HG02840 (cell line): ENCODE measurements around the gene SLC45A1.

Experiments
- ATAC-seq: cut with Tn5 transposase; IDR thresholded peaks from one replicate; pipeline ENCODE4 v1.9.1; 2021; ENCODE audit warnings: mild to moderate bottlenecking, moderate library complexity, moderate number of reproducible peaks; ENCODE audit not compliant: unreplicated experiment, low FRiP score

Gene SLC45A1

DNA sequence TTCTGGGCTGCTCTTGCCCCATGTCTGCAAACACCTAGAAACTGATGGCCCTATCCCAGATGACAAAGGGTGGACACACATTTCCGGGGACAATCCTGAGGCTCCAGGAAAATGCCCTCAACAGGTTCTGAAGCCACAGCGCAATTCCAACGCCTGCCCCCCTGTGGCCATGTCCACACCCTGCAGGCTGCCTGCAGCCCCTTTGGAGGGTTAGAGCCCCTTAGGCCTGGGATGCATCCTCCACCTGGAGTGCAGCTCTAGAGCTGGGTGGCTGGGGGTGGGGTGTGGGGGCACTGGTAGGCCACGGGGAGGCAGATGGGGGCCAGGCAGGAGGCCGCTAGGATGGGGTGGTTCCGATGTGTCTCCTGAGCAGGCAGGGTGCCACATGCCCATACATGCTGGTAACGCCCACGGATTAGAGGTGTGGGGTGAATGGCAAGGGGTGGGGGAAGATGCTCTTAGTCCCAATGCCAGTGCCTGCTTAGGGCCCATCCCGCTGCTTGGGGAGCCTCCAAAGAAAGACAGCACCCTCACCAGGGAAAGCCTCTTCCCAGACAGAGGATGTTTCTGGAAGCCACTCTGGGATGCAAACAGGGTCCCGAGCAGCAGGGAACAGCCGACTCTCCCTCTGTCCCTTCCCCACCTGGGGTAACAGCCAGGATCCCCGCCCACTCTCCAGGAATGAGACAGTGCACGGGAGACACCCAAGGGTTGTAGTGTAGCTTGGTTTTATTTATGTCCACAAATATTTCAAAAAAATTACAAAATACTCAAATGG lies 34.0 kb downstream of the SLC45A1 start:
- no peak for ATAC-seq

DNA sequence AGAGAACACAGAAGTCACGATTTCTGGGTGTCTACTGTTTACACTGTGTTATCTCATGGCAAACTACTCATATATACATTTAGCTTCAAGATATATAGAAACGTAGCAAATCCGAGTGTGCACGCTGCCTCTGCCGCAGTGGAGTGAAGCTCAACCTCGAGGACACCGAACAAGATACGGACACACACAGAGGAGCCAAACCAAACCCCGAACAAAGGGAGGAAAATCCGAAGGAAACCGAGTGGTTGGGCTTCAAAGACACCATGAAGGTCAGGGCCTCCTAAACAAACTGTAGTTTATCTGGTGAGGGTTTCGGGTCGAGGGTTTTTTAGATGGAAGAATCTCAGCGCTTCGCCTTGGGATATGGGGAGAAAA lies 34.5 kb downstream of the SLC45A1 start:
- no peak for ATAC-seq

DNA sequence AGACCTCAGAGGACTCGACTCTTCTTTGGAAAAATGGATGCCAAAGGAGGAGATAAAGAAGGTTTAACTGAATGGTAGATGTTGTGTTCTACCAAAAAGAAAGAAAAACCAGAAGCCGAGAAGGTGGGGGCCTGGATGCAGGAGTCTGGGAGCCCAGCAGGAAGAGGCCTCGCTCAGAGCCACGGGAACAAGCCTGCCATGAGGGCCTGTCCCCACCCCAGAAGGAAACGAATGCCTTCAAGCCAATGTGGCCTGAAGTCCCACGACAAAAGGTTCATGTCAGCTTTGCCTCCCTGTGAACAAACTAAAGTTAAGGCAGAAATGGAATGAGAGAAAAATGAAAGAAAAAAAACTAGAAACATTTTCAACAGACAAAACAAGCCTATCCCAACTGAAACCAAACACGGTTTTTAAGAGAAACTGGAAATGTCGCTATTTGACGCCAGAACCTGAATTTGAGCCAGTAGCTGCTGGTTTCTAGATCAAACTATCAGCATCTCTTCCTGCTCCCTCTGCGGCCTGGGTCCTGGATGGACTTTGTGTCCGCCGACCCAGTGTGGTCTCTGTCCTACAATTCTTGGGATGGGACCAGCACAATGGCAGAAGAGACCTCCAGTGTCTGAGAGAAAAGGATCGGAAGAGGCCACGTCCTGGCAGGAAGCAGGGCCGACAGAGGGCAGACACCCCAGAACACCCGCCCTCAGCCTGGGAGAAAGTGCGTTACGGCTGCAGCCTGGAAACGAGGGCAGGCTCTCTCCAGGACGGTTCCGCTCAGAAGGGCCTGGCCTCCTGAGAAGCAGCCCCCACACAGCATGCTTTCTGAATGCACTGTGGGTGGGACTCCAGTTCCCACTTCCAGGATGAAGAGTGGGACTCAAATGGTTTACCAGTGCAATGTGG lies 35.2 kb downstream of the SLC45A1 start:
- no peak for ATAC-seq

DNA sequence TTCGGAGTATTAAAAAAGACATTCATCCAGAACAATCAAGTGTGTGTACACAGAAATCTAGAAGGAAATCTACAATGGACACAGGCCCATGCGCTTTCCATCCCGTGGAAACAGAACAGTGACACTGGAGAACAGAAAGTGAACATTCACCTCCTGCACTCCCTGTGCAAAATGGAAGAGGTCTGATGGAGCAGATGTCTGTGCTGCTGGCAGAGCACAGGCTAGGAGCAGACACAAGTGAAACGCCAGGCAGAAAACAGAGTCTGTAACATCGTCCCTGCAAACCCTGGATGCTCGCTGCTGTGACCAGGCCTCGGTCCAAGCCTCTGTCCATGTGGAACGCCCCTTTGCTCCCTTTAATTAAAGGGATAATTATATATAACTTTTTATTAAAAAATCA lies 36.1 kb downstream of the SLC45A1 start:
- no peak for ATAC-seq

DNA sequence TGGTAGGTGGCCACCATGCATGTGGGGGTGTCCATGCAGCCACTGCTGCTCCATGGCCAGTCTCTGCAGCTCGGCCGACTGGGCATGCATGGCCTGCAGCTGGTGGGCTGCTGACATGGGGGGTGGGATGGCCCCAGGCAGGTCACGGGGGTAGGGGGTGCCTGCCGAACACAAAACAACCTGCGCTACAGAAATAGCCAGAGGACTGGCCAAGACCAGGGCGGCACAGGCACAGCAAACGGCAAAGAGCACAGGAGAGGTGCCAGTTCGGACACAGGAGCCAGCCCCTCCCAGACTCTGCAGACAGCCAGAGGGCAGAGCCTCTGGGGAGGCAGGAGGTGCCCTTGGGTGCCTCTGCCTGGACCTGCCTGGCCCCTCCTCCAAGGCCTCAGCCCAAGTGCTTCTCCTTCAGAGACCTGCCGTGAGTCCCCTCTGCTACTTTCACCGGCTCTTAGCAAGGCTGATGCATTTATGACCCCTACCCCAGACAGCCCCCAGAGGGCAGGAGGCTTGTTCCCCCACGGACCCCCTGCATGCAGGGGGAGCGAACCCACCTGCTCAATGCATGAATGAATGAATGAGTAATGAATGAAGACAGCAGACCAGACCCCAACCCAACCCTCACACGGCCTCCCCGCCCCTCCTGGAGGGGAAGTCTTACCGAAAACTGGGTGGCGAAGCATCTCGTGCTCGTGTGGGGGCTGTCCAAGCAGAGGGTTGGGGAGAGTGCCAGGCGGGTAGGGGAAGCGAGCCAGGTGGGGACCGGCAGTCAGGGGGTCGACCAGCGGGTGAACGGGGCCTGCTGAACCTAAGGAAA lies 37.7 kb downstream of the SLC45A1 start:
- ATAC-seq = no peak

DNA sequence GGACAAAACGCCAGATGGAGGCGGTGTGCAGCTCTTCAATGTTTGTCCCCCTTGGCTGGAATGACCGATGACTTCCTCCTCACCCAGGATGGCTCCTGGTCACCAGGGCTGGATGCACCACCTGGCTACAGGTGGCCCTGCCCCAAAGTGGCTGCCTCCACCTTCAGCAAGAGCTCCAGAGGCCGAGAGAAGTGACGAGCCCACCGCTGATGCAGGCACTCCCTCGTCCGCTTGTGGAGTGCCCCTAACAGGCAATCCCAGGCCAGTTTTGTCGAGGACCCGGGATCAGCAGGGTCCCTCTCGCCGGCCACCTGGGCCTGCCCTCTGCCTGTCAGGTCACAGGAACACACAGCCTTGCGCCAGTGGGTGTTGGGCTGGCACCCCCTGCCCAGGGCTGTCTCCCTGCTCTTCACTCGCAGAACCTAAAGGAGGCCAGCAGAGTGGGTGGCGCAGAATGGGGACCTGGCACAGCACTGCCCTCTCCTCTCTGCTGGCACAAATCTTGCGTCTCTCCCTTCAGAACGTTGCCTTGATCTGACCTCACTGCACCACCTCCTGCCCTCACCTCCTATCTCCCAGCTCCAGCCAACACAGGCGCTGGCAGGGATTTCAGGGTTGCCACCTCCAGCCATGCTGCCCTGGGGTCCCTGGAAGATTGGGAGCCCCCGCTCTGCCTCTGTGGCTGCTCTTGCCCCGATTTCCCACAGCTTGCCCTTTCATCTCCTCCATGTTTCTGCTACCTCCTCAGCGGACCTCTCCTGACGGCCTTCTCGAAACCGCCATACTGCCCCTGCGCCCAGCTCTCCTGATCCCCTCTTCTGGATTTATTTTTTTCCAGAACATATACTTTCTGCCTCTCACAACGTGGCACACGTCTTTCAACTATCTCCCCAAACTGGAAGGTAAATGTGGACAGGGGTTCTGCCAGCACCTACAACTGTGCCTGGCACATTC lies 38.6 kb downstream of the SLC45A1 start:
- no peak for ATAC-seq

DNA sequence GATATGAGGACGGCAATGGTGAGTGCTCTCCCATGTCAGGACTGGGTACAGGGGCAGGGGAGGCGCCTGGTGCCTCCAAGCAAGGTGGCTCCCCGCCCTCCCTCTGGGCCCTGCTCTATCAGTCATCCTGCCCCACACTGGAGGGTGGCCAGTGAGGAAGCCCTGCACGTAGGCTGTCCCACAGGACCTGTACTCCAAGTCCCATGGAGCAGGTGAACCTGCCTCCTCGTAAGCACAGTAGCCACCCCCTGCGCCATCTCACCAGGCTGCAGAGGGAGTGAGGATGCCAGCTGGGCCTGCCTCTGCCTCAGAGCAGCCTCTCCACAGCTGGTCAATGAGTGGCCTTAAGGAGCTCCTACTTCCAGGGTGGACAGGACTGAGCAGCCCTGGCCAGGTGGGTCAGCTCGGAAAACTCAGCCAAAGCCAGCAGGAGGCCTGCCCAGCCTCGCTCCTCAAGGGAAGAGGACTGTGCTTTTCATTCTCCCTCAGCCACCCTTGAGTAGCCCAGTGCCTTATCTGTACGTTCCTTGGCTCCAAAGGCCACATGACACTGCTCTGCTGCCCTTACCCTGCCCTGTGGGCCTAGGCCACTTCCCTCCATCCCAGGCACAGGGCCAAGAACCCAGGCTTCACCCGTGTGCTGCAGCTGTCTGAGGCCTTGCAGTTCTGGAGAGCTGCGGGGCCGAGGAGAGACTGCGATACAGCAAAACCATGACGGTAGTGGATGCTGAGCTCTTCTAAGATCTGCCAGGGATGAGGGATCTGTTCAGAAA lies 39.6 kb downstream of the SLC45A1 start:
- no peak for ATAC-seq

DNA sequence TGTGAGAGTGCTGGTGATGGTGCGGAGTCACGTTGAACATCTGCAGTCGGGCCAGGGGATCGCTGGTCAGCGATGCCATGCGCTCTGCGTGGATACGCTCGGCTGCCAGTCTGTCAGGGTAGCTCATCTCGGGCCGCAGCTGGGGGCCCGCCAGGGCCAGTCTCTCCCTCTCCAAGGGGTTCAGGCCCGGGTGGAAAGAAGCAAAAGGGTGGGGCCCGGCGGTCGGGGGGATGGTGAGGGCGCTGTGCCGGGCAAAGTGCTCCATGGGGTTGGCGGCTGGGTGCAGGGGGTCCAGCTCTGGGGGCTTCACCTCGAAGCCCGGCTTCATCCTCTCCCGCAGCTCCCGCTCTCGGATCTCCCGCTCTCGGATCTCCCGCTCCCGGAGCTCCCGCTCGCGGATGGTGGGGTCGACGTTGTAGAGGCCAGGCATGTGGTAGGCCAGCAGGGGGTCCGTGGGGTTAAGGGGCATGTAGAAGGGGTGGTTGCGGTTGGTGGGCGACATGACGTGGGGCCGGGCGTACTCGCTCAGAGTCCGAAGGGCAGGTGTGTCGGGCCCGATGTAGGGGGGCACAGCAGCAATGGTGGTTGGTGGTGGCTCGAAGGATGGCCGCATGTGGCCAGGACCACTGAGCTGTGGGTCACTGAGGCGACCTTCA lies 40.5 kb downstream of the SLC45A1 start:
- no peak for ATAC-seq

DNA sequence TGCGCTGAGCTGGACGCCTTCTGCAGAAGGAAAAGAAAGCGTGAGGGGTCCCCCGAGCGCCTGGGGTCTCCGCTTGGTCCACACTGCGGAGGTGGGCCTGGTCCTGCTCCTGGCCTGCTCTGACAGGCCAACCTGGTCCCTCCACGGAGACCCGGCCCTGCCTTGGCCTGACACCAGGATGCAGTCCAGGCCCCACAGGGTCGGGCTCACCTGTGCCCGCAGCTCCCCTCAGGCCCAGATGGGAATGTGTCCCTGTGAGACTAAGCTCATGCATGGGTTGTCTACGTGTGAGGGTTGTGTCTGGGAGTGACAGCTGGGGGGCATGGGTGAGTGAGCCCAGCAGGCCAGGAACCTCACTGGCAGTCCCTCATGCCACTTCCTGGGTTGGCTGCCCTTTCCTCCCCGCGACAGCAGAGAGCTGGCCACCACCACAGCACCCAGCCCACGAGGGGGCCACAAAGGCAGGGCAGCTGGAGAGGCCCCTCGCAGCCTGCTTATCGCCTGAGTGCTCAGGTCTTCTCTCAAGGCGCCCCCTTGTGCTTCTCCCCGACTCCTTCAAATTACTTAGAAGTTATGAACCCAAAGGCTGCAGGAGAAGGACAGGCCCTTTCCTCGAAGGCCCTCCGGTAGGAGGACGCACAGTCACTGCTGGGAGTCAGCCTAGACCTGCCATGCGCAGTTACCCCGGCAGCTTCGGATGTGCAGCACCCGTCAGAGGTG lies 41.1 kb downstream of the SLC45A1 start:
- ATAC-seq = no peak

DNA sequence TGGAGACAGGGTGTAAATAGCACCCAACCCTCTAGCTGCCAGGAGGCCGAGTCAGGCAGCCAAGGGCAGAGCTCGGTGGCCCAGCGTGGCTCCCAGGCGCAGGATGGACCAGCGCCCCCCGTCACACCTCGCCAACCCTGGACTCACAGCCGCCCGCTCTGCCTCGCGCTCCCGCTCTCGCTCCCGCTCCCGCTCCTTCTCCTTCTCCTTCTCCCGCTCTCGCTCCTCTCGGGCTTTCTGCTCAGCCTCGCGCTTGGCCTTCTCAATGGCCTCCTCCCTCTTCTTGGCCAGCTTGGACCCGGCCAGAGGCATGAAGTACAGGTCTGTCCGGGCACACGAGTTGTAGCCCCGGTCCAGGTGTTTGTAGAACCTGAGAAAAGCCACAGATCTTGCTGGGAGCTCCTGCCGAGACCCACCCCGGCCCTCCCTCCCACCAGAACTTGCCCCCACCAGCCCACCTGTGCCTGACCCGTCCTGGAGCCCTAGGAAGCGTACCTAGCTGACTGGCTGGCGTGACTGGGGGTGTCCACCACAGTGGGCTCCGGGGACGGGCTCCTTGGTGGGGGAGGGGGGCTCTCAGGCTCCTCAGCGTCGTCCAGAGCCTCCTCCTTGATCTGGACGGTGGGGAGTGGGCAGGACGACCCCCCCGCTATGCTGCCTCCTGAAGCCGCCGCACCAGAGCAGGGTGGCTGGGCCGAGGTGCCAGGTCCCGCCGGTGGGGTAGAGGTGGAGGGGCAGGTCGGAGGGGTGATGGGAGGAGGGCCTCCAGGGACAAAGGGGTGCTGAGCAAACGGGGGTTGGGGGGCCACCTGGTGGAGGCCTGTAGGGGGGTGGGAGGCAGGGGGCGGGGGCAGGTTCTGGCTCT lies 41.9 kb downstream of the SLC45A1 start:
- ATAC-seq = no peak

DNA sequence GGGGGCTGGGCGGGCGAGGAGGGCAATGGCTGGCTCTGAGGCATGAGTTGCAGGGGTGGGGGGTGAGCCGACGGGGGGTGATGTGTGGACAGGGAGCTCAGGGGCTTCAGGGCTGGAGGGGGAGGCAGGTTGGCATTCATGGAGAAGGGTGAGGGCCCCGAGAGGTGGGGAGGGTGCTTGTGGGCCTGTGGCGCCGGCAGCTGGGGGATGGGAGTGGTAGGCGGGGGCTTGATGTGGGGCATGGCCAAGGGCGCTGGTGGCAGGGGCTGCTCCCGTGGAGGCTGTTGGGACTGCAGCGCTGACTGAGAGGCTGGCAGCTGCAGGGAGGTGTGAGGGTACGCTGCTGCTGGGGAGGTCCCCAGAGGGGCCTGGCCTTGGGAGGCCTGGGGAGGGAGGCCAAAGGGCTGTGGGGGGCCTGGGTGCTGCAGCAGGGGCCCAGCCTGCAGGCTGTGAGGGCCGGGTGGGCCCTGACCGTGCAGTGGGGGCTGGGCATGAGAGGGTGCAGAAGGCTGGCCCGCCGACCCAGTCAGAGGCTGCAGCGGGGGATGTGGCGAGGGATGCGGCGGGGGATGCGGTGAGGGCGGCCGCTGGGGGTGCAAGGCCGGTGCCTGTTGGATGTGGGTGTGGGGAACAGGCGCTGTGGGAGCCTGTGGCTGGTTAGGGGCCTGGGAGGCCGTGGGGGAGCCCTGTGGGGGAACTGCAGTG lies 42.7 kb downstream of the SLC45A1 start:
- ATAC-seq = no peak

DNA sequence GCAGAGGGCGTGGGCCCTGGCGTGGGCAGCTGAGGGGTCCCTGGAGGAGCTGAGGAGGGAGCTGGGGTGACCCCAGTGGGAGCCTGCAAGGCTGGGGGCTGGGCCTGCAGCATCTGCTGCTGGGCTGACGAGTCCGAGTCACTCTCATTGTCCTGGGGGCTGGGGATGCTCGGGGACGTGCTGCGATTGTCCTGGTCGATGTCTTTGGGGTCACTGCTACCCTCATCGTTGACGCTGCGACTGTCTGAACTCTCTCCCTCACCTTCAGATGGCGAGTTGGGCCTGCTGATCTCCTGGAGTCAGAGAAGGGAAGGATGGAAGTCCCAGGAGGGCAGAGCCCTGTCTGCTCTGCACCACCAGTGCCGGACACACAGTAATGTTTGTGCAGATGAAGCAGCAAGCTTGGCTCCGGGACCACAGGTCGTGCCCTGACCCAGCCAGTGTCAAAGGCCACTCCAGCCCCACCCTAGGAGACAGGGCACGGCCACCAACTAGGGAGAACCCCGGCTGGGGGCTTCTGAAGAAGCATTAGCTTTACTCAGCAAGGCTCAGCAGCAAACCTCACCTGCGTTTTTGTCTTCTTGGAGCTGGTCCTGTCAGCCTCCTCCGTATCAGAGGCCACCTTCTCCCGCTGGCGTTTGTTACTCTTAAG lies 43.4 kb downstream of the SLC45A1 start:
- no peak for ATAC-seq

DNA sequence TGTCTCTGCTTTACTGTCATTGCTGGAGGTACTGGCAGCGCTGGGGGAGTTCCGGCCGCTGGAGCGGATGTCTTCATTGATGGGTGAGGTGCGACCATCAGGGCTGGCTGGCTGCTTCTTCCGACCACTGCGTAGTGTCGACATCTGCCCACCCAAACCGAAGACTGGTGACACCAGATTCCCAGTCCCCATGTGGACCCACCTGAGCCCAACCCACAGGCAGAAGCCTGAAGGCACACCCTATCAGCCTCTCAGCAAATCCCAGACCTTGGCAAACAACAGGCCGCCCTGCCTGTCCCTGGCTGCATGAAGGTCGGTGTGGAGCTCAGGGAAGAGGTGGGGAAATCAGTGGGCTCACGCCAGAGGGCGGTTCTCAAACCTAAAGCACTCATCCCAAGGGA lies 44.8 kb downstream of the SLC45A1 start:
- ATAC-seq = no peak

DNA sequence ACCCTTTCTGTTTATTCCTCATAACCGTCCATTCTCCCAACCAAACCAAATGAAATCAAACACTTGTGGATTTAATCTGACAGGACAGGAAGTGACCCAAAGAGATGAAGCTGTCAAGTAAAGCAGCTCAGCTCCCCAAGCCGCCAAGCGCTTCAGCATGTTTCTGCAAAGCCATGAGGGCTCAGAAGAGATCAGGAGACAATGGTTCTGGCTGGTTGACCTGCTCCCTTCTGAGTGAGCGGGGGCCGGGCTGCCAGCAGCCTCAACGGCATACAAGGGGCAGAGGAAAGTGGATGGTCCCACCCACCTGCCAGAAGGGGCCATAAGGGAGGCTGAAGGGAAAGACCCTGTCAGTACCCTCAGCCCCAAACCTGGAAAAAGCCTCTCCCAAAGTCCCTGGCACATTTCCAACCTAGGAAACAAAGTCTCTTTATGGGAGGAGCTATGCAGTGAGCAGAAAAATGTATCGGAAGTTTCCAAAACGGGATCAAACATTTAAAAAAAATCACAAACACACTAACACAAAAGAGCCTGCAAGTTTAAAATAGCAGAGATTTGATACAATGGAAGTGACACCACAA lies 45.4 kb downstream of the SLC45A1 start:
- no peak for ATAC-seq

DNA sequence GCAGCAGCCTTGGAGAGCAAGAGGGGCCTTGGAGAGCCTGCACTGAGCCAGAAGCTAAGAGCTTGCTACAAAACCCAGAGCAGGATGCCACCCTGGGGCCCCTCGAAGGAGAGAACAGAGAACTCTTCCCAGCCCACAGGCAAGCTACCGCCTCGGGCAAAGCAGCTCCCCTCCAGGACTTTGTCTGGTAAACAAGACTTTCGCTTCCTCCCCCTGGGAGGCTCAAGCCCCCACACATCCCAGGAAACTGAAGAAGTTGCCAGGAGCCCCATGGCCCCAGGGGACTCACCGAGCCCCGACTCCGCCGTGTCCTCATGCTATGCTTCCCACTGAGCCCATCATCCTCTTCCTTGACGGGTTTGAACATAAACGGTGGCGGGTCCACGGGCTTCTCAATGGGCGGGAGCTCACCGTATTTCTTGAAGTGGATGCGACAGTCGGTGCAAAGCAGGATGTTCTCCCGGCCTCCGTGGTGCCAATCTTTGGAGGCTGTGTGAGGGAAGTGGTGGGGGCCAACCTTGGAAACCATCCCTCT lies 45.9 kb downstream of the SLC45A1 start:
- ATAC-seq = no peak
